Heart right ventricle (tissue), 16 donors: Measurements from ENCODE around the gene KDM2B. TPM values are rescaled to one million over a fixed set of nuclear protein-coding genes. Genes with fewer than 3 reads are reported as not detected.

Experiments used
- ATAC-seq, 8 donors: fragments of 200-7000 bp; cut with Tn5 transposase; one replicate each; pipeline ENCODE4 v1.9.1; 2020; ENCODE audit warnings: mild to moderate bottlenecking in 8 of 8, moderate library complexity in 8 of 8, moderate number of reproducible peaks in 1 of 8
- DNase-seq, 2 donors: peaks; one replicate each; pipeline ENCODE4 v3.0.0-alpha.2; 2020
- H3K27ac ChIP-seq, 10 donors: fragments of 200-600 bp; sonication (generic) in 2 of 10; one replicate each; pipeline versions ENCODE4 v1.5.0 to v1.8.0; 2020 to 2022; ENCODE audit warnings: mild to moderate bottlenecking in 3 of 10
- H3K27me3 ChIP-seq, 7 donors: fragments of 200-600 bp; one replicate each; pipeline ENCODE4 v1.8.0; 2021 to 2022; ENCODE audit warnings: mild to moderate bottlenecking in 2 of 7
- H3K36me3 ChIP-seq, 9 donors: fragments of 200-600 bp; sonication (generic) in 1 of 9; one replicate each; pipeline versions ENCODE4 v1.5.0 to v1.8.0; 2020 to 2022; ENCODE audit warnings: mild to moderate bottlenecking in 2 of 9
- H3K4me1 ChIP-seq, 9 donors: fragments of 200-600 bp; sonication (generic) in 1 of 9; one replicate each; pipeline versions ENCODE4 v1.5.0 to v1.8.0; 2020 to 2022; ENCODE audit warnings: mild to moderate bottlenecking in 4 of 9
- H3K4me3 ChIP-seq, 10 donors: fragments of 200-600 bp; sonication (generic) in 2 of 10; one replicate each; pipeline versions ENCODE4 v1.5.0 to v1.8.0; 2020 to 2022; ENCODE audit warnings: mild to moderate bottlenecking in 7 of 10, moderate library complexity in 2 of 10
- H3K9me3 ChIP-seq, 11 donors: fragments of 200-600 bp in 10 of 11; sonication (generic) in 2 of 11; one replicate each; pipeline versions ENCODE4 v1.5.0 to v1.8.0; 2013 to 2022; ENCODE audit warnings: mild to moderate bottlenecking in 2 of 11, control low read depth in 1 of 11, moderate library complexity in 1 of 11
- CTCF ChIP-seq, 9 donors: fragments of 200-600 bp; sonication (generic) in 2 of 9; IDR thresholded peaks; one replicate each; pipeline versions ENCODE4 v1.5.0 to v1.8.0; 2021 to 2022; ENCODE audit warnings: antibody characterized with exemption in 9 of 9, mild to moderate bottlenecking in 5 of 9, moderate library complexity in 1 of 9
- WGBS, 2 donors: extraction: QIAGEN DNeasy Blood & Tissue Kit; methylation state at CpG; one replicate each; pipeline ENCODE4 v1.1.7; 2013; ENCODE audit warnings: inconsistent platforms in 1 of 2; 5-methylcytosine and 5-hydroxymethylcytosine counted together
- intact Hi-C, 10 donors: fragments of 100-400 bp; cut with DNase I; formaldehyde crosslinking; loops; one replicate each; pipeline versions ENCODE4 v1.11.1 to v1.14.2; 2022
- polyA plus RNA-seq, 2 donors: library from polyadenylated mRNA; stranded (reverse); fragments of 200-250 nt; gene quantifications; one replicate each; pipeline ENCODE4 v1.2.3, GENCODE V29; 2013
- total RNA-seq, 10 donors: library from RNA; stranded (reverse); fragmentation: NEBNext Ultra II Directional in 3 of 10; extraction: Animal tissue kit (Norgen Biotek cat#: 25700) in 3 of 10; gene quantifications; one replicate each; pipeline versions ENCODE4 v1.2.1 to v1.2.4, GENCODE V29; 2021 to 2023
- donor health status: Arrhythmogenic right ventricular cardiomyopathy.
- donor health status: ischemic (EF 13 %, LVEDD 7.1; RV severe dilation, severe dysfunction).
- donor health status: healthy with polysubstance abuse.
- donor health status: DM: no; HTN: yes; CAD: no.
- donor health status: DM: no; HTN: no; CAD: no.
- donor health status: ischemic (EF 25% LVEDD 6.9; RV normal size, moderate dysfunction).
- donor health status: ischemic (EF 25% LVEDD 5.7; RV mildly dilated, moderate dysfunction).
- donor health status: healthy.
- donor health status: DM: yes; HTN: yes; CAD: no.
- donor health status: Ischemic cardiomyopathy.
- donor health status: ischemic (EF 35%, LVEDD 5.7; RV mildly dilated, moderate dysfunction).
- donor health status: nonischemic (EF 11% LVEDD 7.7; RV severe dilation, severe dysfunction).
- donor health status: DM: yes; HTN: yes; CAD: no.
- donor health status: PGD.
- donor health status: ischemic (EF 29% LVEDD 5.4; RV normal size, mild dysfunction).
- donor health status: nonischemic (EF 23%, LVEDD 6.1; RV moderate dilation, normal function).

The KDM2B gene
- total and polyA plus RNA-seq, 12 donors = 4.8 to 18.4 (median 13.6) TPM

GRCh38 chr12:121456551-121456950, 124.3 kb downstream of the KDM2B start:
- intact Hi-C loops = no loop called here
- no peak for ATAC-seq
- no peaks in the 10 kb centered on the region for H3K9me3 ChIP-seq
- H3K4me1 ChIP-seq = peaks cover 0 to 34% (median 3%) of the 10 kb centered on the region in 9 donors
- no peak for DNase-seq
- H3K27ac ChIP-seq = no peak overlapping the region
- no peak for TF ChIP-seq CTCF (IDR thresholded peaks at IDR 0.05)
- H3K27me3 ChIP-seq = no peaks in the 10 kb centered on the region
- 76 to 82% methylated on average over 8 of the region's 8 CpGs for WGBS, 2 donors
- H3K36me3 ChIP-seq = peaks cover 0 to 15% (median 1%) of the 10 kb centered on the region in 9 donors
- no peak overlapping the region for H3K4me3 ChIP-seq

- ATAC-seq (no peak), DNase-seq (no peak)
- no peak for TF ChIP-seq CTCF (IDR thresholded peaks at IDR 0.05)
- 90 to 95% methylated on average over 23 of the region's 23 CpGs for WGBS, 2 donors
- intact Hi-C loops = no loop called here
- H3K4me3 ChIP-seq = no peak overlapping the region
- H3K27me3 ChIP-seq = no peaks in the 10 kb centered on the region
- peaks cover 0 to 37% (median 3%) of the 10 kb centered on the region in 9 donors for H3K4me1 ChIP-seq
- H3K27ac ChIP-seq = no peak overlapping the region
- H3K36me3 ChIP-seq = peaks cover 0 to 19% (median 4%) of the 10 kb centered on the region in 9 donors
- no peaks in the 10 kb centered on the region for H3K9me3 ChIP-seq
Measured at GRCh38 chr12:121455766-121456420, 124.9 kb downstream of the KDM2B start.

GRCh38 chr12:121454921-121455320, 125.9 kb downstream of the KDM2B start:
- Histone ChIP-seq H3K27ac (no peak overlapping the region), H3K4me3 (no peak overlapping the region), H3K36me3 (peaks cover 0 to 19% (median 4%) of the 10 kb centered on the region in 9 donors), H3K4me1 (peaks cover 0 to 46% (median 3%) of the 10 kb centered on the region in 9 donors), H3K9me3 (no peaks in the 10 kb centered on the region), H3K27me3 (no peaks in the 10 kb centered on the region)
- ATAC-seq (no peak), DNase-seq (no peak)
- WGBS, 2 donors = 82 to 94% methylated on average over 6 of the region's 6 CpGs
- intact Hi-C loops = no loop called here
- no peak for TF ChIP-seq CTCF (IDR thresholded peaks at IDR 0.05)

- ATAC-seq = no peak
Measured at GRCh38 chr12:121453629-121454028, 127.2 kb downstream of the KDM2B start.

More at GRCh38 chr12:121453629-121454028, 127.2 kb downstream of the KDM2B start:
- 90 to 93% methylated on average over 18 of the region's 18 CpGs for WGBS, 2 donors
- no peak overlapping the region for H3K27ac ChIP-seq
- peaks cover 0 to 57% (median 3%) of the 10 kb centered on the region in 9 donors for H3K4me1 ChIP-seq
- no peak overlapping the region for H3K4me3 ChIP-seq
- no peaks in the 10 kb centered on the region for H3K27me3 ChIP-seq
- no peak for DNase-seq
- peaks cover 0 to 19% (median 4%) of the 10 kb centered on the region in 9 donors for H3K36me3 ChIP-seq
- intact Hi-C loops = no loop called here
- H3K9me3 ChIP-seq = no peaks in the 10 kb centered on the region
- TF ChIP-seq CTCF (IDR thresholded peaks at IDR 0.05) = no peak
